HCEC 1CT (cell line): ENCODE data around the gene ZNF765.
"Not testable (repeated sequence)": the region's sequence is repeated elsewhere in the genome, so short reads cannot be mapped to it uniquely, and the experiment has no call there.

ENCODE experiments used
- DNase-seq: peaks from one replicate; pipeline ENCODE4 v3.0.0-alpha.2; 2017

The ZNF765 gene

GRCh38 chr19:53423074-53423473, 28.1 kb downstream of the ZNF765 start:
- not testable (repeated sequence) for DNase-seq

GRCh38 chr19:53423680-53424079, 28.7 kb downstream of the ZNF765 start:
- not testable (repeated sequence) for DNase-seq

- DNase-seq: peak; percentile 3
These were observed 30.1 kb downstream of the ZNF765 start for GRCh38 chr19:53424968-53425597.

- peak; percentile 83 for DNase-seq
These were observed 36.6 kb downstream of the ZNF765 start, which contains the start of gene ZNF761 for GRCh38 chr19:53431399-53432087. Gene ZNF761, plus strand, starts transcription at chr19:53431984. Its CDS starts 15,285 bp downstream, at chr19:53447269.

GRCh38 chr19:53432088-53432661, 37.2 kb downstream of the ZNF765 start:
- DNase-seq: peak; percentile 31

- not testable (repeated sequence) for DNase-seq
These were observed 48.9 kb downstream of the ZNF765 start for GRCh38 chr19:53443809-53444208.

GRCh38 chr19:53447196-53447595, 52.2 kb downstream of the ZNF765 start:
- DNase-seq: not testable (repeated sequence)

GRCh38 chr19:53455828-53456227, 60.9 kb downstream of the ZNF765 start:
- DNase-seq: no peak

GRCh38 chr19:53460131-53460721, 65.3 kb downstream of the ZNF765 start:
- DNase-seq: not testable (repeated sequence)

- DNase-seq: peak; percentile 6
These were observed 66.9 kb downstream of the ZNF765 start for GRCh38 chr19:53461866-53462265.

GRCh38 chr19:53462861-53463260, 67.9 kb downstream of the ZNF765 start:
- DNase-seq: no peak

- DNase-seq: no peak
These were observed 68.3 kb downstream of the ZNF765 start for GRCh38 chr19:53463263-53463662.

- no peak for DNase-seq
These were observed 72.0 kb downstream of the ZNF765 start for GRCh38 chr19:53466726-53467484.

GRCh38 chr19:53467485-53468262, 72.7 kb downstream of the ZNF765 start, which contains the start of gene ZNF813:
Gene ZNF813, plus strand, starts transcription at chr19:53467733. Its CDS starts 16,090 bp downstream, at chr19:53483823.
- DNase-seq: peak; percentile 39

- not testable (repeated sequence) for DNase-seq
These were observed 73.7 kb downstream of the ZNF765 start for GRCh38 chr19:53468628-53469027.

GRCh38 chr19:53471916-53472315, 77.0 kb downstream of the ZNF765 start:
- no peak for DNase-seq

GRCh38 chr19:53474832-53475231, 79.9 kb downstream of the ZNF765 start:
- not testable (repeated sequence) for DNase-seq

GRCh38 chr19:53475470-53475869, 80.5 kb downstream of the ZNF765 start:
- not testable (repeated sequence) for DNase-seq
